Thyroid gland (tissue), 4 donors: ENCODE measurements around the gene KRTAP5-4. TPM values are rescaled to one million over a fixed set of nuclear protein-coding genes. Genes with fewer than 3 reads are reported as not detected.
"Not testable (repeated sequence)": the region's sequence is repeated elsewhere in the genome, so short reads cannot be mapped to it uniquely, and the experiment has no call there.

ENCODE experiments used
- DNase-seq, 2 donors: peaks; one replicate each; pipeline ENCODE4 v3.0.0-alpha.2; 2019
- H3K27ac ChIP-seq, 3 donors: fragments of 200-600 bp; sonication (generic); 1 replicate in 2 of 3; 2 replicates in 1 of 3; pipeline ENCODE4 v1.5.1; 2016 to 2019; ENCODE audit warnings: mild to moderate bottlenecking in 1 of 3, moderate library complexity in 1 of 3
- H3K27me3 ChIP-seq: fragments of 200-600 bp; sonication (generic); one replicate; pipeline ENCODE4 v1.5.1; 2019
- H3K36me3 ChIP-seq, 2 donors: fragments of 200-600 bp; sonication (generic); one replicate each; pipeline ENCODE4 v1.5.1; 2016 to 2019
- H3K4me1 ChIP-seq, 2 donors: fragments of 200-600 bp; sonication (generic); one replicate each; pipeline ENCODE4 v1.5.1; 2017 to 2019
- H3K4me3 ChIP-seq, 3 donors: fragments of 200-600 bp; sonication (generic); replicated peaks in 1 of 3; 1 replicate in 2 of 3; 2 replicates in 1 of 3; pipeline ENCODE4 v1.5.1; 2016; ENCODE audit warnings: mild to moderate bottlenecking in 1 of 3
- H3K9me3 ChIP-seq: fragments of 200-600 bp; sonication (generic); one replicate; pipeline ENCODE4 v1.5.1; 2017
- POLR2A ChIP-seq, 2 donors: fragments of 450-650 bp; IDR thresholded peaks; one replicate each; pipeline ENCODE4 v1.6.1; 2017; ENCODE audit warnings: antibody characterized with exemption in 2 of 2, mild to moderate bottlenecking in 2 of 2, moderate library complexity in 1 of 2
- WGBS, 2 donors: methylation state at CpG; one replicate each; pipeline ENCODE4 v1.1.5; 2017; 5-methylcytosine and 5-hydroxymethylcytosine counted together
- intact Hi-C: fragments of 100-400 bp; cut with DNase I; formaldehyde crosslinking; loops from one replicate; pipeline ENCODE4 v1.15.1; 2023
- total RNA-seq, 4 donors: library from RNA; depleted of rRNA; stranded (reverse); fragments of >200 nt; gene quantifications; one replicate each; pipeline ENCODE4 v1.2.3, GENCODE V29; 2016
- TF ChIP-seq, protein P1 (sequence below), 6 experiments: fragments of 200-600 bp in 3 of 6; fragments of 450-650 bp in 3 of 6; sonication (generic) in 3 of 6; IDR thresholded peaks; one replicate each; pipeline ENCODE4 v1.5.1; 2016 to 2019; ENCODE audit warnings: antibody characterized with exemption in 6 of 6, mild to moderate bottlenecking in 2 of 6, inconsistent platforms in 1 of 6, moderate library complexity in 1 of 6

The KRTAP5-4 gene
- total RNA-seq, 4 donors from 2014 or later, result not detected

- DNase-seq, result no peak
- no peaks in the 10 kb centered on the region for H3K36me3 ChIP-seq
- no peak overlapping the region for H3K27ac ChIP-seq
- H3K9me3 ChIP-seq, result no peaks in the 10 kb centered on the region
- no peaks in the 10 kb centered on the region for H3K27me3 ChIP-seq
- intact Hi-C loops, result no loop called here
- no peak overlapping the region for H3K4me3 ChIP-seq
- H3K4me1 ChIP-seq, result no peaks in the 10 kb centered on the region
- WGBS, 2 donors, result 89 to 100% methylated on average over 1 to 7 of the region's 7 CpGs
- TF ChIP-seq POLR2A (IDR thresholded peaks at IDR 0.05), result no peak
- TF ChIP-seq, protein P1, sequence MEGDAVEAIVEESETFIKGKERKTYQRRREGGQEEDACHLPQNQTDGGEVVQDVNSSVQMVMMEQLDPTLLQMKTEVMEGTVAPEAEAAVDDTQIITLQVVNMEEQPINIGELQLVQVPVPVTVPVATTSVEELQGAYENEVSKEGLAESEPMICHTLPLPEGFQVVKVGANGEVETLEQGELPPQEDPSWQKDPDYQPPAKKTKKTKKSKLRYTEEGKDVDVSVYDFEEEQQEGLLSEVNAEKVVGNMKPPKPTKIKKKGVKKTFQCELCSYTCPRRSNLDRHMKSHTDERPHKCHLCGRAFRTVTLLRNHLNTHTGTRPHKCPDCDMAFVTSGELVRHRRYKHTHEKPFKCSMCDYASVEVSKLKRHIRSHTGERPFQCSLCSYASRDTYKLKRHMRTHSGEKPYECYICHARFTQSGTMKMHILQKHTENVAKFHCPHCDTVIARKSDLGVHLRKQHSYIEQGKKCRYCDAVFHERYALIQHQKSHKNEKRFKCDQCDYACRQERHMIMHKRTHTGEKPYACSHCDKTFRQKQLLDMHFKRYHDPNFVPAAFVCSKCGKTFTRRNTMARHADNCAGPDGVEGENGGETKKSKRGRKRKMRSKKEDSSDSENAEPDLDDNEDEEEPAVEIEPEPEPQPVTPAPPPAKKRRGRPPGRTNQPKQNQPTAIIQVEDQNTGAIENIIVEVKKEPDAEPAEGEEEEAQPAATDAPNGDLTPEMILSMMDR (IDR thresholded peaks at IDR 0.05), result no peak
Observed at GRCh38 chr11:1604711-1605110, 17.2 kb downstream of the KRTAP5-4 start.

DNA sequence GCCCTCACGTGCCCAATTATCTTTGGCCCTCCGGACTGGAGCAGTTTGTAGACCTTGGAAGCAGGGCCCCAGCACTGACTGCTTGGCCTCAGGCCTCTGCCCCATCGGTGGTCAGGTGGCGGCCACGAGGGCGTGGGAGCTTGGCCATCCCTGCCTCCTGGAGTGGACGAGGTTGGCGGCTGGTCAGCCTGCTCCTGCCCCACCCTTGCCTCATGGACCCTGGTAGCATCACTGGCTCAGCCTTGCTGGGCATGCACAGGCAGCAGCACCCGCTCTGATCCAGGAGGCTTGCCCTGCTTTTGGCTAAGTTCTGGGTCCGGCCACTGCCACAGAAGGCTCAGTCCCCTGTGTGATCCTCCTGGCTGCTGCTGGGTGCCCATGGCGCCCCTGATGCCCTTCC is 17.8 kb downstream of the KRTAP5-4 start:
- Histone ChIP-seq H3K4me1 (no peaks in the 10 kb centered on the region), H3K36me3 (no peaks in the 10 kb centered on the region), H3K9me3 (no peaks in the 10 kb centered on the region), H3K4me3 (no peak overlapping the region), H3K27ac (no peak overlapping the region), H3K27me3 (no peaks in the 10 kb centered on the region)
- DNase-seq, result no peak
- WGBS, 2 donors, result 86 to 91% methylated on average over 8 to 10 of the region's 11 CpGs
- TF ChIP-seq, protein P1 (IDR thresholded peaks at IDR 0.05), result no peak
- no peak for TF ChIP-seq POLR2A (IDR thresholded peaks at IDR 0.05)
- intact Hi-C loops, result no loop called here

DNA sequence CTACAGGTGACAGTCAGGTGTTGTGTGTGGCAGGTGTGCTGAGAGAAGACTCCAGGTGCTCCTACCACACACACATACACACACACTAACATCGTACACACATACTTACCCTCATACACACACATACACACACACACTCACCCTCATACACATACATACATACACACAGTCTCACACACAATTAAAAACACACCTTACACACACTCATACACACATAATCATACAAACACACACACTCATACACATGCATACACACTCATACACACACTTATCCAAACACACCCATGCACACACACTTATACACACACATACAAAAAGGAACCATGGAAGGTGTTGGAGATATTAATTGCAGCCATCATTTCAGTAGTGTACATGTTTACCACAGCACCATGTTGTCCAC is 18.3 kb downstream of the KRTAP5-4 start:
- 78 to 86% methylated on average over 1 of the region's 1 CpG for WGBS, 2 donors

DNA sequence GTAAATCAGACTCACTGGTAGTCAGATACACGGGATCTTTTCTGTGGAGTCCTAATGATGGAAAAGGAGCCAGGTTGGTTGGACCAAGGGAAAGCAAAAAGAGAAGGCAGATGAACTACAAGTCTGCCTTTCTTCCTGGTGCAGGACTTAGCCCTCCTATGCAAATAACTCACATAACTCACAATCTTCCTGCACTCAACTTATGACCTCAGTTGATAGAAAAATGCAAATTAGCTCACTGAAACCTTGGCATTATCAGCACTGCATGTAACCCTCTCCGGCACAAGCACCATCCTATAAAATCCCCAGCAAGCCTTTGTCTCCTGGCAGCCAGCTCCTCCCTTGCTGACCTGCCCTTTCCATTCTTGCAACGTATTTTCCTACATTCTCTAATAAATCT is 20.3 kb downstream of the KRTAP5-4 start:
- 79 to 84% methylated on average over 3 of the region's 3 CpGs for WGBS, 2 donors
- H3K36me3 ChIP-seq, intact Hi-C loops, H3K4me1 ChIP-seq, H3K27me3 ChIP-seq, H3K27ac ChIP-seq, DNase-seq, H3K4me3 ChIP-seq, H3K9me3 ChIP-seq: not testable (repeated sequence)

More for the DNA sequence above, 18.3 kb downstream of the KRTAP5-4 start:
- no peaks in the 10 kb centered on the region for H3K27me3 ChIP-seq
- no peaks in the 10 kb centered on the region for H3K4me1 ChIP-seq
- no peaks in the 10 kb centered on the region for H3K9me3 ChIP-seq
- H3K27ac ChIP-seq, result no peak overlapping the region
- no peaks in the 10 kb centered on the region for H3K36me3 ChIP-seq
- TF ChIP-seq, protein P1 (IDR thresholded peaks at IDR 0.05), result no peak
- TF ChIP-seq POLR2A (IDR thresholded peaks at IDR 0.05), result no peak
- no peak for DNase-seq
- intact Hi-C loops, result no loop called here
- no peak overlapping the region for H3K4me3 ChIP-seq

DNA sequence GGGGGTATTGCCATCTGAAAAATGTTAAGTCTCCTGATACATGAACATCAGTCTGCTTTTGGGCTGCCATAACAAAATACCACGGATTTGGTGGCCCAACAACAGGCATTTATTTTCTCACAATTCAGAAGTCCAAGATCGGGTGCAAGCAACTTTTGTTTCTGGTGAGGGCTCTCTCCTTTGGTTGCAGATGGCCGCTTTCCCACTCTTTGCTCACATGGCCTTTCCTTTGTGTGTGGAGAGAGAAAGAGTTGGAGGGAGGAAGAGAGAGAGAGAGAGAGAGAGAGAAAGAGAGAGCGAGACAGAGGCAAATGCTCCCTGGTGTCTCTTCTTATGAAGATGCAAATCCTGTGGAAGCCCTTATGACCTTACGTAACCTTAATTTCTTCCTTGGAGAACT is 21.3 kb downstream of the KRTAP5-4 start:
- no peak overlapping the region for H3K27ac ChIP-seq
- DNase-seq, result no peak
- H3K4me3 ChIP-seq, result no peak overlapping the region
- no peaks in the 10 kb centered on the region for H3K27me3 ChIP-seq
- TF ChIP-seq POLR2A (IDR thresholded peaks at IDR 0.05), result no peak
- TF ChIP-seq, protein P1 (IDR thresholded peaks at IDR 0.05), result no peak
- H3K36me3 ChIP-seq, result no peaks in the 10 kb centered on the region
- intact Hi-C loops, result no loop called here
- no peaks in the 10 kb centered on the region for H3K9me3 ChIP-seq
- no peaks in the 10 kb centered on the region for H3K4me1 ChIP-seq
- WGBS, 2 donors, result 68 to 72% methylated on average over 5 of the region's 5 CpGs

DNA sequence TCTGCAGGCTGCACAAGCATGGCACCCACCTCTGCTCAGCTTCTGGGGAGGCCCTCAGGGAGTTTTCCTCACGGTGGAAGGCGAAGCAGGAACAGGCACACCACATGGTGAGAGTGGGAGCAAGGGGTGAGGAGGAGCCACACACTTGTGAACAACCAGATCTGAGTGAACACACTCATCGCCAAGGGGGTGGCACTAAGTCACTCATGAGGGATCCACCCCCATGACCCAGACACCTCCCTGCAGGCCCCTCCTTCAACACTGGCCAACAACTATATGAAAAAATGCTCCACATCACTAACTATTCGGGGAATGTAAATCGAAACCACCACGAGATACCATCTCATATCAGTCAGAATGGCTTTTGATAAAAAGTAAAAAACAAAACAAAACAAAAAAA is 23.1 kb downstream of the KRTAP5-4 start:
- intact Hi-C loops, result no loop called here
- no peaks in the 10 kb centered on the region for H3K27me3 ChIP-seq
- TF ChIP-seq, protein P1 (IDR thresholded peaks at IDR 0.05), result no peak
- TF ChIP-seq POLR2A (IDR thresholded peaks at IDR 0.05), result no peak

GRCh38 chr11:1598406-1598805 is 23.5 kb downstream of the KRTAP5-4 start:
- H3K36me3 ChIP-seq, H3K27me3 ChIP-seq, intact Hi-C loops, DNase-seq, H3K4me1 ChIP-seq, H3K4me3 ChIP-seq, H3K9me3 ChIP-seq, H3K27ac ChIP-seq: not testable (repeated sequence)
- WGBS, 2 donors, result 77 to 82% methylated on average over 3 of the region's 3 CpGs

More for the DNA sequence above, 23.1 kb downstream of the KRTAP5-4 start:
- no peak for DNase-seq
- no peaks in the 10 kb centered on the region for H3K36me3 ChIP-seq
- no peaks in the 10 kb centered on the region for H3K9me3 ChIP-seq
- H3K27ac ChIP-seq, result no peak overlapping the region
- H3K4me3 ChIP-seq, result no peak overlapping the region
- no peaks in the 10 kb centered on the region for H3K4me1 ChIP-seq
- 53 to 71% methylated on average over 5 of the region's 6 CpGs for WGBS, 2 donors
